Measurements from ENCODE around the gene PHEX.
A peak's percentile ranks its signal among the peaks of the same experiment; 100 is the strongest.
"Not testable (repeated sequence)": the region's sequence is repeated elsewhere in the genome, so short reads cannot be mapped to it uniquely, and the experiment has no call there.

PHEX gene

DNA sequence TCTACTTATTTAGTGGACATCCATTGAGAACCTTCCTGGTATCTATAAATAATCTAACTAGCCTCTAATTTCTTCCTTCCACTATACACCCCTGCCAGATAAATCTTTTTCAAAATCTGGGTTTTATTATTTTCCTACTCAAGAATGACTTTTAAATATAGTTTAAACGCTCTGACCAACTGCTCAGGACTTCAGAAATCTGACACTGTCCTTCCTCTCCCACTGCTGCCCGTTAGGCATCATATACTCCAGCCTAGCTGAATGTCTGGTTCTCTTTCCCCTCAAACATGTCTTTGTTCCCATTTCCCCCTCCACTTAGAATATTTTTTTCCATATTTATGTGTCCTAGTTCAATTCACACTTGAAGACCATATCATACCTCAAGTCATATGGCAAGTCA is 205.4 kb downstream of the PHEX start:
- FAIRE-seq (no peak), DNase-seq (ENCODE audit: low spot score) (no peak)

DNA sequence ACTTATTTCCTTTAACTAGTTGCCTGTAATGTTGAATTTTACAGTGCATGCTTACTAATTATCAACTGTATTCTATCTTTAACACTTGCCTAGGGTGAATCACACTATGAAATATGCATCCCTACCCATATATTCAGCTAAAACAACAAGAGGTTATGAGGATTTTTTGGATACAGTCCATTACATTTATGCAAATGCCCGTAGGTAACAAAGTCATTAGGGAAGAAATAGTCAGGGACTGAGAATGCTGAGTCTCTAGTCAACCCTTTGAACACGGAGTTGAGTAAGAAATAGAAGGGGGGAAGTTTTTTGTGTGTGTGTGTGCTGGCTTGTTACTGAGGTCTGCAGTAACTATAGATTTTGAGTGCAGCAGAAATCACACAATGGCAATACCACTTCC is 214.5 kb downstream of the PHEX start:
- DNase-seq (ENCODE audit: low spot score) (no peak), FAIRE-seq (no peak)

DNA sequence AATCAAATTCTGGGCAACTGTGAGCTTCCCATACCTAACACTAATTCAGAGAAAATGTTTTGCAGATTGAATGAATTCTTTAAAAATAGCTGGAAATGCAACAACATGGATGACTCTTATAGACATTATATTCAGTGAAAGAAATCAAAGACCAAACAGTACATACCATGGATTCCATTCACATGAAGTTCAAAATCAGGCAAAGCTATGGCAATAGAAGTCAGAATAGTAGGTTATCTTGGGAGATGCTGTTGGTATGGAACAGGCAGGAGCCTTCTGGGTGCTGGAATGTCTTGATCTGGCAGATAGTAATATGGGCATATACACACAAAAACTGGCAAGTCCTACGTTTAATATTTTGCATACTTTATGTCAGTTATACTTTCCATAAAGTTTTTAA is 215.0 kb downstream of the PHEX start:
- DNase-seq (ENCODE audit: low spot score) (no peak), FAIRE-seq (no peak)

DNA sequence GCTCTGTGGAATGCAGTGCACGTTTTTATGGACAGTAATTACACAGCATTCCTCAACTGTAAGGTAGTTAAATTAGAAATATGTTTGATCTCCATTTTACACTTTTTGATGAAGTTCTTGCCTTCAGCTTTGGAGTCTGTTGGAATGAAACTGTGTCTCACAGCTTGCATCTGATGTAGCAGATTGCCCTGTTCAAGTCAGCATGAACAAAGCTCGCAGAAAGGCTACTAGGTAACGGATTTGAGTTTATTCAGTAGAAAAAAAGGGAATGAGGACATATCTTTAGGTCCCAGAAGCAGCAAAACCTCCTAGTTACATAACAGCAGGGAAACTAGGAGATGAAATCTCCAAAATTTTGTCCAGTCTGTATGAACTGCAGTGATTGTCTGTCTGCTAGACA is 216.3 kb downstream of the PHEX start:
- FAIRE-seq (no peak), DNase-seq (ENCODE audit: low spot score) (no peak)

DNA sequence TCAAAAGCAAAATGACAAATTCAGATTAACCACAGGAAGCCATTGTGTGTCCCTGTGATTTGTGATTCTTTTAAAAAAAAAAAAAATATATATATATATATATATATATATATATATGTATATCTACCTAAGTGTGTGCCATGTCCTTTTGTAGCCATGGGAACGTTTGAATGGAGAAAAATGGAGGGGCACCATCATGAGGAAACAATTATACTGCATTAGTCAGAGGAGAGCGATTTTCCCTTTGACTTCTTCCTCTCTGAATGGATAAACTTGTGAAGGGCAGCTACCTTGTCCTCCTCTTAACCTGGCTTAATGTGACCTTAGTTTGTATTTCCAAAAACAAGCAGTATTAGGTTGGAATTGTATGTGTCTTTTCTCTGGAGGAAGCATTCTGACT is 217.2 kb downstream of the PHEX start:
- DNase-seq (ENCODE audit: low spot score), result no peak
- no peak for FAIRE-seq

DNA sequence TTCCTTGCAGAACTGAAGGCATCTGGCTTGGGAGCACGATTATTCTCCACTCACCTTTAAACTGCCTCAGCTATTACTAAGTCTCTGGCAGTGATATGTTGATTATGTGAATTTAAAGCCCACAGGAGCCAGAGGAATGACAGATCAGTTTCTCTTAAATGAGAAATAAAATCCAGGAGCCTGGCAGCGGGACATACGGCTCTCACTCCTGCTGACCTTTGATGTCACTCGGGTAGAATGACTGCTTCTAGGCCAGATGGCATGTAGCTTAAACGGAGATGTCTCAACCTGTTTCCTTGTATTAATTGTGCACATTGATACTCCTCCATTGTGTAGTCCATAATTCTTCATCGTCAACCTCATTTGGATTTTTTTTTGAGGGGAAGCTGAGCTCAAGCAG is 236.6 kb downstream of the PHEX start:
- FAIRE-seq (no peak), DNase-seq (ENCODE audit: low spot score) (no peak)

DNA sequence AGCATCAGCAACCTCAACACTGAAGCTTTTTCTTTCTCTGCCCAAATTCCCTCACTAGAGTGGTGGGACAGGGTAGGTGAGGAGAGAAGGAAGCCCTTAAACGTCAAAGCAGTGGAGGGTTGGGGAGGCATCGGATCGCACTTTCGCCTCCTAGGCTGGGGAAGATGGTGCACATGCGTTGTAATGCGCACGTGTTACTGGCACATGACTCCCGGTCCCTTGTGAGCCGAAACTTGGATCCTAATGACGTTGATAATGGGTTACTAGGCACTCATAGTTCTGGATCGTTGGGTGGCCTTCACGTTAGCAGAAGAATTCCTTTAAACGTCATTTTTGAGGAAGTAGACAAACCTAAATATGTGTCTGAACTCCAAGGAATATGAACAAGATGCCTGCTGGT is 240.5 kb downstream of the PHEX start, which contains the start of gene CBLL2:
TSS of gene CBLL2 (plus strand) at position 301 of the 400 bp plus-strand sequence. CDS start at position 380, 79 bp downstream.
- DNase-seq (ENCODE audit: low spot score), result no peak

DNA sequence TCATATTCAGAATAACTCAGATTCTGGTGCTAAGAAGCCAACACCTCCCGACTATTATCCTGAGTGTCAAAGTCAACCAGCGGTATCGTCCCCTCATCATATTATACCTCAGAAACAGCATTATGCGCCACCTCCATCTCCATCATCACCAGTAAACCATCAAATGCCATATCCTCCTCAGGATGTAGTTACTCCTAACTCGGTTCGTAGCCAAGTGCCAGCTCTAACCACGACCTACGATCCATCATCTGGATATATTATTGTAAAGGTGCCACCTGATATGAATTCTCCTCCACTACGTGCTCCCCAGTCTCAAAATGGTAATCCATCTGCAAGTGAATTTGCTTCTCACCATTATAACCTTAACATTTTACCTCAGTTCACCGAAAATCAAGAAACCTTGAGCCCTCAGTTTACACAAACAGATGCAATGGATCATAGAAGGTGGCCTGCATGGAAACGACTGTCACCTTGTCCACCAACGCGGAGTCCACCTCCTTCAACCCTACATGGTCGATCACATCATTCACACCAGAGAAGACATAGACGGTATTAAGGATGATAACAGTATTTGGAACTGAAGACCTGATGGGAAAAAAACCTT is 241.7 kb downstream of the PHEX start:
- no peak for DNase-seq (ENCODE audit: low spot score)
- no peak for FAIRE-seq

More for the DNA sequence above, 240.5 kb downstream of the PHEX start, which contains the start of gene CBLL2:
- FAIRE-seq, result no peak

DNA sequence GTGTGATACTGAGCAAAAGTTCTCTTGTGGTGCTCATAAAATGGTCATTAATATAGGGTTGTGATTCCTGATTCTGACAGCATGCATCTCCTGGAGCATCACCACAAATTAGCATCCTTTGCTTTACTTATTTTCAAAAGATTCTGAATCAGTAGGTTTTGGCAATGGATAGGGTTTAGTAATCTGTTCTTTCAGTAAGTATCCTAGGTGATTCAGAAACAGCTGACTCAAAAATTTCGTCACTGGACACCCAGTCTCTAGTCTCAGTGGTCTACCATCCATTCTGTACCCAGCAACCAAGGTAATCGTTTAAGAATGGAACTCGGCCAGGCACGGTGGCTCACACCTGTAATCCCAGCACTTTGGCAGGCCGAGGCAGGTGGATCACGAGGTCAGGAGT is 244.7 kb downstream of the PHEX start:
- FAIRE-seq (no peak), DNase-seq (ENCODE audit: low spot score) (no peak)

DNA sequence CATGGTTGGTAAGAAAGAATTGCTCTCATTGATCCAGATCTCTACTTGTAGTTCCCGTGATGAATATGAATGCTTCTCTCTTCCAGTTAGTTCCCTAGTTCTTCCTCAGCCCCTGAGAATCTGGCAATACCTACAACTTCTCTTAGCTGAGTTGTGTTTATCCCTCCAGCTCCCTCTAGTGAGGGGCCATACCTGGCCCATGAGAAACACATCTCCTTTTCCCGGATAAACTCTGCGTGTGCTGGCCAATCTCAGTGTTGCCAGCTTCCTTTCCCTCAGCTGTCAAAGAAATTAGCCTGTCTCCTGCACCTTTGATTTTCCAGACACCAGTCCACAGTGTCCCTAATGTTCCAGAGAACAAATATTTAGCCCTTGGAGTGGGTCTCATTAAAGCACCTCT is 246.2 kb downstream of the PHEX start:
- FAIRE-seq, result no peak
- DNase-seq (ENCODE audit: low spot score), result no peak

DNA sequence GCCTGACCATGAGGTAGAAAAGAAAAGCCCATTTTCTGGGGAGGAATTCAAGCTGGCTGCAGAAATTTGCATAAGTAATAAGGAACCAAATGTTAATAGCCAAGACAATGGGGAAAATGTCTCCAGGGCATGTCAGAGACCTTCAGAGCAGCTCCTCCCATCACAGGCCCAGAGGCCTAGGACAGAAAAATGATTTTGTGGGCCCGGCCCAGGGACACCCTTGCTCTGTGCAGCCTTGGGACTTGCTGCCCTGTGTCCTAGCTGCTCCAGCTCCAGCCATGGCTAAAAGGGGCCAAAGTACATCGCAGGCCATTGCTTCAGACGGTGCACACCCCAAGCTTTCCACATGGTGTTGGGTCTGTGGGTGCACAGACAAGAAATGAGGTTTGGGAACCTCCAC is 257.1 kb downstream of the PHEX start:
- not testable (repeated sequence) for DNase-seq (ENCODE audit: low spot score); FAIRE-seq

DNA sequence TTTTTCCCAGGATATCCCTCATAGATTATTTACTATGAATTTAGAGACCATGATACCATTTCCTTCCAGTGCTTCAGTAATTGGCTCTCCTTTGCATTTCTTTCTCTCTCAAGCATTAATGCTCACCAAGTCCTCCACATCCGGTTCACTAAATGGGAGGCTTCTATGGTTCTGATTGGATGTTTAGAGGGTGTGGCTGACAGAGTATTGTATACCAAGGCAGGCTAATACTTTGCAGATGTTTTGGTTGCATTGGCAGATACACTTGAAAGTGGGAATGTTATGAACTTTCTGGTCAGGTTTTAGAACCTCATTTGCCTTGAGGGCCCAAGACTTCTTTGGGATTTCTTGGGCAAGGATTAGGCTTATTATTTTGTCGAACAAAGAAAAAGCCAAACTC is 264.7 kb downstream of the PHEX start:
- FAIRE-seq (no peak), DNase-seq (ENCODE audit: low spot score) (no peak)

DNA sequence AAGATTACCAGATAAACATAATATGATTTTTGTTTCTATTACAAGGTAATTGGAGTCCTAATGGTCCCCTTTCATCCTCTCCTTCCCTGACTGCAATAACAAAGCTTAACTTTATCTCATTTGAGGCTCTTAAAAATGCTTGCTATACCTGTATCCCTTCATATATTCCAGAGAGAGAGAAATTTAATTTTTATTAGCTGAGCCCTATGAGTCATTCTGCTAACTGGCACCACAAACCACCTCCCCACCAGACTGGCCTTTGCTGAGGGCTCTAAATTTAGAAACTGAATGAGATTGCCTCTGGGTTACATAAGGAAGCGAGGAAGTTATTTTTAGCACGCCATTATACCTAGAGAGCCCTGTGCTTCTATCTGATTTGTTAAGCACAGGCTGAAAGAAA is 268.0 kb downstream of the PHEX start:
- FAIRE-seq, result peak; percentile 83
- DNase-seq (ENCODE audit: low spot score), result no peak

Measured in RCC 7860 (cell line).